ENCODE measurements around the gene HYAL1. TPM values are rescaled to one million over a fixed set of nuclear protein-coding genes. Genes with fewer than 3 reads are reported as not detected.
A peak's percentile ranks its signal among the peaks of the same experiment; 100 is the strongest.

HYAL1 gene
- total and polyA plus RNA-seq, 2 experiments from 2014 or later: 0.20 TPM; not detected in 1

DNA sequence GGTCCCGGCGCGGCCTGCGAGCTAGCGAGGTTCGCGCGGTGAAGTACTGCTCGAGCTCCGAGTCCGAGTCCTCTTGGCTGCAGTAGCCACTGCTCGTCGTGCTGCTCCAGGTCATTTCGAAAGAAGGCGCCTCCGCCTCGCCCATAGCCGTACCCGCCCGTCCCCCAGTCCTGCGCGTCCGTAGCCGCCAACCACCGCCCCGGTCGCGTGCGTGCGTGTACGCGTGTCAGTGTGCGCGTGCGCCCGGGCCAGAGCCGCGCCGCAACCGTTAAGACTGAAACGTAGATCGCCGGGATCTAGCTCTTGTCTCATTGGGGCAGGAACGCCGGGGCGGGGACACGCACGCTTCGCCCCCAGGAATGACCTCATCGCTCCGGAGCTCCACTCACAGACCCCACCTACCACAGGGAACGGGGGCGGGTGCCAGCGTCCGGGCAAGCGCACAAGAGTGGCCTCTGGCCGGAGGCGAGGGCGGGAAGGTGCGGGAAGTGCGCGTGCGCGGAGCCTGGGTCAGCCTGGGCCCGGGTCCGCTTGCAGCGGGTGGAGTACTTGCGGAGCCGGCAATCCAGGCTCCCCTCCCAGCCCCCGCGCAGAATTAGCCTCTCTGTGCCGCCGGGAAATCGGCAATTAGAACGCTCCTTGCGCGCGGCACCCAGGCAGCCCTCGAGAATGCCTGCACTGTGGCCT is 33.9 kb upstream of the HYAL1 start:
- peak; percentile 100 for DNase-seq
- WGBS, 2 experiments (ENCODE audit: low coverage in 1 of 2, low lambda C conversion rate in 2 of 2, missing lambda C conversion rate in 2 of 2): 1% methylated on average over 63 to 68 of the region's 79 CpGs
- Histone ChIP-seq H3K9ac (peak overlapping the region; percentile 99), H3K4me3 (peak overlapping the region; percentile 89), H3K9me3 (ENCODE audit: low read depth) (no peaks in the 10 kb centered on the region), H3K4me1 (ENCODE audit: insufficient read depth) (peaks cover 53% of the 10 kb centered on the region), H3K27me3 (replicated peaks; ENCODE audit: insufficient read depth) (no peaks in the 10 kb centered on the region), H3K79me2 (ENCODE audit: insufficient read depth) (peaks cover 74% of the 10 kb centered on the region), H3K4me2 (ENCODE audit: unreplicated experiment) (peak overlapping the region; percentile 96), H2AFZ (peak overlapping the region; percentile 72), H3K27ac (peak overlapping the region; percentile 96), H3K9me2 (ENCODE audit: insufficient read depth) (no peaks in the 10 kb centered on the region), H3K36me3 (ENCODE audit: low read depth) (no peaks in the 10 kb centered on the region), H3F3A (ENCODE audit: insufficient read depth) (peaks cover 50% of the 10 kb centered on the region), H4K20me1 (ENCODE audit: insufficient read depth) (no peaks in the 10 kb centered on the region; the same call in 1 of the 2 replicates)
- in situ Hi-C loops (cut with MboI): no loop called here
- TF ChIP-seq EZH2phosphoT487 (IDR thresholded peaks at IDR 0.05; ENCODE audit: insufficient read depth, low read depth): no peak
- TF ChIP-seq EZH2 (IDR thresholded peaks at IDR 0.05; ENCODE audit: insufficient read depth, poor library complexity, severe bottlenecking): no peak

DNA sequence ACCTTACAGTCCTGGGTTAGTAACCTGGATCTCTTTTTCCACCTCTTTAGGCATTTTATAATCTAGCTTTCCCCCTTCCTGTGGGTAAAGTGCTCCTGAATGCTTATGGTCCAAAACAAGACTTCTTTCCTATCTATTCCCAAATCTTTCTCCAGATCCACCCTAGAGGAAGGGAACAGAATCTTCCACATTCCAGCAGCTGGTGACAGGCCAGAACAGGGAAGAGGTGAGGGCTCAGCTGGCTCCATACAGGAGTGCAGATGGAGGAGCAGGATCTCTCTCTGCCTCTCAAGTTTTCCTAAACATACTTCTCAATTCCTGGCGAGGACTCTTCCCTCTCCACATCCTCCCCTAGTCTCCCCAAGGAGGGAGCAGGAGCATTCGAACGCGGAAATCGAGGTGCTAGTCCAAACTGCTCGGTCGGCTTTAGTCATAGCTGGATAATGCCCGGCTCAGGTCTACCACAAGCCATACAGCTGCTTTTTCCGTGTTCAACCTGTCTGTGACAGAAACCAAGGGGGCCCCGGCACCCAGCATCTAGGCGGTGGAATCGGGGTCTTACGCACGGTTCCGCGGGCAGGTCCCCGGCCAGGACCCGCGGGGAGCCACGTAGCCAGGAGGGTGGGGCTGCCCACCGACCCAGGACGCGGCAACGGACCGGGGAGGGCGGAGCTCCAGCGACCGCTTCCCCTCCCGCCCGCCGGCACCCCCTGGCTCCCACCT is 33.2 kb upstream of the HYAL1 start:
- H2AFZ ChIP-seq: 0 out of 2 replicates have a peak overlapping the region, but pooled peaks have one; percentile 7

DNA sequence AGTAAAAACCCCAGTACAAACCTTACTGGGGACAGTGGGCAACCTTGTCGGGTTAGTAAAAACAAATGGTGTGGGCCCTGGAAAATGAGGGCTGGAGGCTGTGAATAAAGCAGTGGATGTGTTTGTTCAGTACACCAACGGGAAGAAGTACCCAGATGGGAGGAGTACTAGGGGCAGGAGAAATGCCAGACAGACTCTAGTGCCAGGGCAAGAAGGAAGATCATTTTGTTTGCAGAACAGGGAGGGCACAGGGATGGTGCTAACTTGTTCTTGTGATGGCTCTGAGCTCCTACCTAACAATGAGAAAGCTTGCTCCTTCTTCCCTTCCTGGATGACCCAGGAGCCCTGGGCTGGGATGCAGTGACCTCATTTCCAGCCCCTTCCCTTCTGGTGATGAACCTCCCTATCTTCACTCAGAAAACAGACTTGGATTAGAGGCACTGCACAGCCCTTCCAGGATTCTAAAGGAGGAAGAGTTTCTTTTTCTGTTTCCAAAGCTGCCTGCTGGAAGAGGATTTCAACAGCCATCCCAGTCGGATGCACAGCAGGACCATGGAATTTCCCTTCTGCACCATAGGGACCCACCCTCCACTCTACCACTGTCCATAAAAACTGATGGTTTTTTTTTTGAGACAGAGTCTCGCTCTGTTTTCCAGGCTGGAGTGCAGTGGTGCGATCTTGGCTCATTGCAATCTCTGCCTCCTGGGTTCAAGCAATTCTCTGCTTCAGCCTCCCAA is 31.1 kb upstream of the HYAL1 start:
- Histone ChIP-seq H3K9me2 (ENCODE audit: insufficient read depth) (no peaks in the 10 kb centered on the region), H3K27ac (peak overlapping the region; percentile 96)
- in situ Hi-C loops (cut with MboI): no loop called here

More for the DNA sequence above, 33.2 kb upstream of the HYAL1 start:
- in situ Hi-C loops (cut with MboI): no loop called here
- Histone ChIP-seq H3K4me3 (peak overlapping the region; percentile 89), H3K4me1 (ENCODE audit: insufficient read depth) (peaks cover 53% of the 10 kb centered on the region), H3K9me2 (ENCODE audit: insufficient read depth) (no peaks in the 10 kb centered on the region), H3F3A (ENCODE audit: insufficient read depth) (peaks cover 50% of the 10 kb centered on the region), H3K9ac (peak overlapping the region; percentile 99), H3K27ac (peak overlapping the region; percentile 96), H4K20me1 (ENCODE audit: insufficient read depth) (no peaks in the 10 kb centered on the region; the same call in 1 of the 2 replicates), H3K79me2 (ENCODE audit: insufficient read depth) (peaks cover 81% of the 10 kb centered on the region), H3K27me3 (replicated peaks; ENCODE audit: insufficient read depth) (no peaks in the 10 kb centered on the region), H3K36me3 (ENCODE audit: low read depth) (no peaks in the 10 kb centered on the region; the same call in 1 of the 2 replicates), H3K9me3 (ENCODE audit: low read depth) (no peaks in the 10 kb centered on the region), H3K4me2 (ENCODE audit: unreplicated experiment) (peak overlapping the region; percentile 96)
- TF ChIP-seq EZH2phosphoT487 (IDR thresholded peaks at IDR 0.05; ENCODE audit: insufficient read depth, low read depth) (no peak), EZH2 (IDR thresholded peaks at IDR 0.05; ENCODE audit: insufficient read depth, poor library complexity, severe bottlenecking) (no peak)
- 1% methylated on average over 25 to 30 of the region's 31 CpGs for WGBS, 2 experiments (ENCODE audit: low coverage in 1 of 2, low lambda C conversion rate in 2 of 2, missing lambda C conversion rate in 2 of 2)
- DNase-seq: peak; percentile 76

DNA sequence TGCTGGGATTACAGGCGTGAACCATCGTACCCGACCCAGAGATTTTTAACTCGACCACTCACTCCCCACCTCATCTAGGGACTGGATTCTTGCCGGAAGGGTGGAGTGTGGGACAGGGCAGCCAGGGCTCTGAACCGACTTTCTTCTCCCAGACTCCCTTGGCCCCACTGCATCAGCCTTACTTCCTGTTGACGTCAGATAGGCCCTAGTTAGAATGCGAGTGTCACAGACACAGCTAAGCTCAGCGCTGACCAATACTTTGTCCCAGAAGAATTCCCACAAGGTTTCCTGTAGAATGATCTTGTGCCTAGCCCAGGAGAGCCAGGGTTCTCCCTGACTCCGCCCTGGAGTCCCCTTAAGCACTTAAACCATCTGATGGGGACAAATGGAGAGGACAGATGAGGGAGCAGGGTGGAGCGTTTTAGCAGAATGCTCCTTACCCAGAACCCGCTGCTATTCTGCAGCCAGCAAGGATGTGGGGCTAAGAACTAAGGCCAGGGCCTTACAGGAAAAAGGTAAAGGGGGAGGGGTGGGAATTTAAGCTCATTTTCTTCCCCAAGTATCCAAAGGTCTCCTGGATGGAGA is 30.5 kb upstream of the HYAL1 start:
- H3F3A ChIP-seq (ENCODE audit: insufficient read depth): peaks cover 64% of the 10 kb centered on the region
- peaks cover 44% of the 10 kb centered on the region for H3K4me1 ChIP-seq (ENCODE audit: insufficient read depth)
- peaks cover 23% of the 10 kb centered on the region for H3K36me3 ChIP-seq (ENCODE audit: low read depth)
- peak overlapping the region; percentile 96 for H3K27ac ChIP-seq
- in situ Hi-C loops (cut with MboI): no loop called here
- H3K4me3 ChIP-seq: peak overlapping the region; percentile 89
- H3K9me3 ChIP-seq (ENCODE audit: low read depth): no peaks in the 10 kb centered on the region
- peaks cover 79% of the 10 kb centered on the region for H3K79me2 ChIP-seq (ENCODE audit: insufficient read depth)
- H3K9ac ChIP-seq: peak overlapping the region; percentile 99
- TF ChIP-seq EZH2 (IDR thresholded peaks at IDR 0.05; ENCODE audit: insufficient read depth, poor library complexity, severe bottlenecking): no peak
- TF ChIP-seq EZH2phosphoT487 (IDR thresholded peaks at IDR 0.05; ENCODE audit: insufficient read depth, low read depth): no peak
- H4K20me1 ChIP-seq (ENCODE audit: insufficient read depth): no peaks in the 10 kb centered on the region; the same call in 1 of the 2 replicates
- 16 to 23% methylated on average over 12 of the region's 12 CpGs for WGBS, 2 experiments (ENCODE audit: low coverage in 1 of 2, low lambda C conversion rate in 2 of 2, missing lambda C conversion rate in 2 of 2)
- peak; percentile 91 for DNase-seq
- H3K4me2 ChIP-seq (ENCODE audit: unreplicated experiment): peak overlapping the region; percentile 96
- H3K27me3 ChIP-seq (replicated peaks; ENCODE audit: insufficient read depth): no peaks in the 10 kb centered on the region
- H2AFZ ChIP-seq: no peak overlapping the region
- H3K9me2 ChIP-seq (ENCODE audit: insufficient read depth): no peaks in the 10 kb centered on the region

More for the DNA sequence above, 31.1 kb upstream of the HYAL1 start:
- H3K36me3 ChIP-seq (ENCODE audit: low read depth): peaks cover 18% of the 10 kb centered on the region
- no peak for TF ChIP-seq EZH2 (IDR thresholded peaks at IDR 0.05; ENCODE audit: insufficient read depth, poor library complexity, severe bottlenecking)
- no peak for TF ChIP-seq EZH2phosphoT487 (IDR thresholded peaks at IDR 0.05; ENCODE audit: insufficient read depth, low read depth)
- 33 to 44% methylated on average over 5 of the region's 5 CpGs for WGBS, 2 experiments (ENCODE audit: low coverage in 1 of 2, low lambda C conversion rate in 2 of 2, missing lambda C conversion rate in 2 of 2)
- H3K4me1 ChIP-seq (ENCODE audit: insufficient read depth): peaks cover 46% of the 10 kb centered on the region
- peaks cover 86% of the 10 kb centered on the region for H3K79me2 ChIP-seq (ENCODE audit: insufficient read depth)
- peak overlapping the region; percentile 89 for H3K4me3 ChIP-seq
- H3K9me3 ChIP-seq (ENCODE audit: low read depth): no peaks in the 10 kb centered on the region
- H2AFZ ChIP-seq: no peak overlapping the region
- peak overlapping the region; percentile 96 for H3K4me2 ChIP-seq (ENCODE audit: unreplicated experiment)
- no peaks in the 10 kb centered on the region for H3K27me3 ChIP-seq (replicated peaks; ENCODE audit: insufficient read depth)
- peaks cover 62% of the 10 kb centered on the region for H3F3A ChIP-seq (ENCODE audit: insufficient read depth)
- H3K9ac ChIP-seq: peak overlapping the region; percentile 99
- H4K20me1 ChIP-seq (ENCODE audit: insufficient read depth): no peaks in the 10 kb centered on the region; the same call in 1 of the 2 replicates
- DNase-seq: no peak

Data from GM23248 (cell line).